Neural cell (in vitro differentiated cells): ENCODE measurements around the gene KRT36. TPM values are rescaled to one million over a fixed set of nuclear protein-coding genes. Genes with fewer than 3 reads are reported as not detected.

Experiments used
- H2AFZ ChIP-seq: fragments of 200-600, 300-800 bp; sonication (generic), shearing (Covaris generic); 2 replicates; pipeline ENCODE4 v1.6.0; 2014; ENCODE audit warnings: low read depth, mild to moderate bottlenecking, antibody characterized with exemption, low read length, moderate library complexity
- H3F3A ChIP-seq: fragments of 200-600 bp; shearing (Covaris generic); 2 replicates; pipeline ENCODE4 v1.6.1; 2016; ENCODE audit warnings: mild to moderate bottlenecking, moderate library complexity, mixed read lengths, antibody characterized with exemption, low read length; ENCODE audit not compliant: insufficient read depth, poor library complexity, severe bottlenecking
- H3K27ac ChIP-seq: fragments of 200-600, 300-800 bp; sonication (generic), shearing (Covaris generic); 2 replicates; pipeline ENCODE4 v1.5.1; 2014; ENCODE audit warnings: mild to moderate bottlenecking, low read length, moderate library complexity
- H3K27me3 ChIP-seq: fragments of 300-800, 200-600 bp; sonication (generic), shearing (Covaris generic); 2 replicates; pipeline ENCODE4 v1.6.0; 2014; ENCODE audit warnings: mild to moderate bottlenecking, low read depth, low read length, moderate library complexity; ENCODE audit not compliant: insufficient read depth
- H3K36me3 ChIP-seq: fragments of 300-800, 200-600 bp; sonication (generic), shearing (Covaris generic); 2 replicates; pipeline ENCODE4 v1.5.1; 2014; ENCODE audit warnings: mild to moderate bottlenecking, antibody characterized with exemption, low read length, moderate library complexity; ENCODE audit not compliant: insufficient read depth
- H3K4me2 ChIP-seq: fragments of 300-800, 200-600 bp; sonication (generic), shearing (Covaris generic); 2 replicates; pipeline ENCODE4 v1.6.0; 2014; ENCODE audit warnings: mild to moderate bottlenecking, low read length
- H3K4me3 ChIP-seq: fragments of 300-800, 200-600 bp; sonication (generic), shearing (Covaris generic); 2 replicates; pipeline ENCODE4 v1.5.1; 2014; ENCODE audit warnings: mild to moderate bottlenecking, low read length, moderate library complexity
- H3K79me2 ChIP-seq: fragments of 200-600 bp; shearing (Covaris generic); replicated peaks from 2 replicates; pipeline ENCODE4 v1.6.0; 2014; ENCODE audit warnings: mild to moderate bottlenecking, low read length, moderate library complexity; ENCODE audit not compliant: insufficient read depth
- H3K9ac ChIP-seq: fragments of 300-800, 200-600 bp; sonication (generic), shearing (Covaris generic); 2 replicates; pipeline ENCODE4 v1.6.1; 2016; ENCODE audit warnings: mild to moderate bottlenecking, low read length, mixed read lengths
- H3K9me2 ChIP-seq: fragments of 200-600 bp; shearing (Covaris generic); 2 replicates; pipeline ENCODE4 v1.6.1; 2016; ENCODE audit warnings: mild to moderate bottlenecking, low read length, mixed read lengths; ENCODE audit not compliant: insufficient read depth
- H3K9me3 ChIP-seq: fragments of 200-600, 300-800 bp; sonication (generic), shearing (Covaris generic); 2 replicates; pipeline ENCODE4 v1.6.1; 2016; ENCODE audit warnings: mild to moderate bottlenecking, mixed run types, low read length, moderate library complexity, mixed read lengths
- H4K20me1 ChIP-seq: fragments of 200-600 bp; shearing (Covaris generic); 2 replicates; pipeline ENCODE4 v1.6.1; 2016; ENCODE audit warnings: mild to moderate bottlenecking, mixed run types; ENCODE audit not compliant: insufficient read depth
- CTCF ChIP-seq: fragments of 450-650 bp; IDR thresholded peaks from 2 replicates; pipeline ENCODE4 v1.5.1; 2014; ENCODE audit warnings: antibody characterized with exemption, mild to moderate bottlenecking, moderate library complexity; ENCODE audit not compliant: poor library complexity, severe bottlenecking
- EP300 ChIP-seq: fragments of 450-650 bp; conservative IDR thresholded peaks from 2 replicates; pipeline ENCODE4 v1.6.1; 2014; ENCODE audit warnings: antibody characterized with exemption, mild to moderate bottlenecking, moderate library complexity; ENCODE audit not compliant: poor library complexity, severe bottlenecking
- EZH2 ChIP-seq: fragments of 200-600, 300-800 bp; shearing (Covaris generic), sonication (generic); IDR thresholded peaks from 2 replicates; pipeline ENCODE4 v1.6.1; 2014; ENCODE audit warnings: antibody characterized with exemption, low read length, borderline replicate concordance, mild to moderate bottlenecking; ENCODE audit not compliant: insufficient read depth, poor library complexity, severe bottlenecking
- MXI1 ChIP-seq: fragments of 450-650 bp; conservative IDR thresholded peaks from 2 replicates; pipeline ENCODE4 v1.6.1; 2014; ENCODE audit warnings: antibody characterized with exemption, mild to moderate bottlenecking; ENCODE audit not compliant: poor library complexity, severe bottlenecking
- POLR2AphosphoS5 ChIP-seq: IDR thresholded peaks from 2 replicates; pipeline ENCODE4 v1.6.1; 2012
- RAD21 ChIP-seq: fragments of 450-650 bp; conservative IDR thresholded peaks from 2 replicates; pipeline ENCODE4 v1.6.1; 2014; ENCODE audit warnings: antibody characterized with exemption, mild to moderate bottlenecking, moderate library complexity
- SMC3 ChIP-seq: fragments of 450-650 bp; conservative IDR thresholded peaks from 2 replicates; pipeline ENCODE4 v1.6.1; 2014; ENCODE audit warnings: antibody characterized with exemption, mild to moderate bottlenecking, moderate library complexity; ENCODE audit not compliant: poor library complexity
- TAF1 ChIP-seq: IDR thresholded peaks from 2 replicates; pipeline ENCODE4 v1.6.1; 2012; ENCODE audit warnings: low read depth
- polyA plus RNA-seq: library from polyadenylated mRNA; depleted of rRNA; stranded (reverse); fragments of >200 nt; gene quantifications from 2 replicates; pipeline ENCODE4 v1.2.3, GENCODE V29; 2014
- TF ChIP-seq, protein P1 (sequence below): IDR thresholded peaks from 2 replicates; pipeline ENCODE4 v1.6.1; 2012; ENCODE audit warnings: borderline replicate concordance

KRT36 gene
- polyA plus RNA-seq, 1 donor from 2014 or later: not detected

GRCh38 chr17:41518031-41518430 is 28.3 kb upstream of the KRT36 start:
- Histone ChIP-seq H3K9me3 (no peaks in the 10 kb centered on the region), H3K9ac (no peak overlapping the region), H3F3A (no peaks in the 10 kb centered on the region), H3K4me3 (no peak overlapping the region), H3K9me2 (no peaks in the 10 kb centered on the region), H3K36me3 (no peaks in the 10 kb centered on the region), H3K4me2 (no peak overlapping the region), H3K79me2 (no peaks in the 10 kb centered on the region), H3K27ac (no peak overlapping the region), H3K27me3 (no peaks in the 10 kb centered on the region), H4K20me1 (no peaks in the 10 kb centered on the region), H2AFZ (no peak overlapping the region)
- TF ChIP-seq MXI1 (no peak), EZH2 (no peak), CTCF (no peak), SMC3 (no peak), POLR2AphosphoS5 (no peak), TAF1 (no peak), RAD21 (no peak), EP300 (no peak)
- TF ChIP-seq, protein P1, sequence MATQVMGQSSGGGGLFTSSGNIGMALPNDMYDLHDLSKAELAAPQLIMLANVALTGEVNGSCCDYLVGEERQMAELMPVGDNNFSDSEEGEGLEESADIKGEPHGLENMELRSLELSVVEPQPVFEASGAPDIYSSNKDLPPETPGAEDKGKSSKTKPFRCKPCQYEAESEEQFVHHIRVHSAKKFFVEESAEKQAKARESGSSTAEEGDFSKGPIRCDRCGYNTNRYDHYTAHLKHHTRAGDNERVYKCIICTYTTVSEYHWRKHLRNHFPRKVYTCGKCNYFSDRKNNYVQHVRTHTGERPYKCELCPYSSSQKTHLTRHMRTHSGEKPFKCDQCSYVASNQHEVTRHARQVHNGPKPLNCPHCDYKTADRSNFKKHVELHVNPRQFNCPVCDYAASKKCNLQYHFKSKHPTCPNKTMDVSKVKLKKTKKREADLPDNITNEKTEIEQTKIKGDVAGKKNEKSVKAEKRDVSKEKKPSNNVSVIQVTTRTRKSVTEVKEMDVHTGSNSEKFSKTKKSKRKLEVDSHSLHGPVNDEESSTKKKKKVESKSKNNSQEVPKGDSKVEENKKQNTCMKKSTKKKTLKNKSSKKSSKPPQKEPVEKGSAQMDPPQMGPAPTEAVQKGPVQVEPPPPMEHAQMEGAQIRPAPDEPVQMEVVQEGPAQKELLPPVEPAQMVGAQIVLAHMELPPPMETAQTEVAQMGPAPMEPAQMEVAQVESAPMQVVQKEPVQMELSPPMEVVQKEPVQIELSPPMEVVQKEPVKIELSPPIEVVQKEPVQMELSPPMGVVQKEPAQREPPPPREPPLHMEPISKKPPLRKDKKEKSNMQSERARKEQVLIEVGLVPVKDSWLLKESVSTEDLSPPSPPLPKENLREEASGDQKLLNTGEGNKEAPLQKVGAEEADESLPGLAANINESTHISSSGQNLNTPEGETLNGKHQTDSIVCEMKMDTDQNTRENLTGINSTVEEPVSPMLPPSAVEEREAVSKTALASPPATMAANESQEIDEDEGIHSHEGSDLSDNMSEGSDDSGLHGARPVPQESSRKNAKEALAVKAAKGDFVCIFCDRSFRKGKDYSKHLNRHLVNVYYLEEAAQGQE: no peak

GRCh38 chr17:41516830-41517283 is 27.1 kb upstream of the KRT36 start:
- Histone ChIP-seq H4K20me1 (no peaks in the 10 kb centered on the region), H2AFZ (no peak overlapping the region), H3K27me3 (no peaks in the 10 kb centered on the region), H3K4me3 (no peak overlapping the region), H3K4me2 (no peak overlapping the region), H3K9ac (no peak overlapping the region), H3K36me3 (no peaks in the 10 kb centered on the region), H3F3A (no peaks in the 10 kb centered on the region), H3K27ac (no peak overlapping the region), H3K79me2 (no peaks in the 10 kb centered on the region), H3K9me2 (no peaks in the 10 kb centered on the region), H3K9me3 (no peaks in the 10 kb centered on the region)
- TF ChIP-seq EP300 (no peak), EZH2 (no peak), CTCF (no peak), SMC3 (no peak), TAF1 (no peak), RAD21 (no peak), MXI1 (no peak), POLR2AphosphoS5 (no peak)
- TF ChIP-seq, protein P1: no peak
